Measurements from ENCODE around the gene MS4A15.

The MS4A15 gene

DNA sequence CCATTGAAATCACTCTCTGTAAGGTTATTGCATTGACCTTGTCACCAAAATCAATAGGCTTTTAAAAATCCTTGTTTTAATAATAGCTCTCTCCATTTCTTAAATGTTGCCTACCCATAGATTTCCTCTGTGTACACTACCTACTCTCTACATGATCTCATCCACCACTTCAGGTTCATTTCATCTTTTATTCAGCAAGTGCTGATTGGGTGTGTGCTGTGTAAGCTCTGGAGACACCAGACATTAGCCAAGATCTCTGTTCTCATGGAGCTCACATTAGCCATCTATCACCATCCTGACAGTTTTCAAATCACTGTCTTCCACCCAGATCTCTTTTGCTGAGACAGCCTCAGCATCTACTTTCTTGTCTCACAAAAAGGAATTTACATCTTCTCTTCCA is 24.1 kb downstream of the MS4A15 start:
- DNase-seq: no peak

DNA sequence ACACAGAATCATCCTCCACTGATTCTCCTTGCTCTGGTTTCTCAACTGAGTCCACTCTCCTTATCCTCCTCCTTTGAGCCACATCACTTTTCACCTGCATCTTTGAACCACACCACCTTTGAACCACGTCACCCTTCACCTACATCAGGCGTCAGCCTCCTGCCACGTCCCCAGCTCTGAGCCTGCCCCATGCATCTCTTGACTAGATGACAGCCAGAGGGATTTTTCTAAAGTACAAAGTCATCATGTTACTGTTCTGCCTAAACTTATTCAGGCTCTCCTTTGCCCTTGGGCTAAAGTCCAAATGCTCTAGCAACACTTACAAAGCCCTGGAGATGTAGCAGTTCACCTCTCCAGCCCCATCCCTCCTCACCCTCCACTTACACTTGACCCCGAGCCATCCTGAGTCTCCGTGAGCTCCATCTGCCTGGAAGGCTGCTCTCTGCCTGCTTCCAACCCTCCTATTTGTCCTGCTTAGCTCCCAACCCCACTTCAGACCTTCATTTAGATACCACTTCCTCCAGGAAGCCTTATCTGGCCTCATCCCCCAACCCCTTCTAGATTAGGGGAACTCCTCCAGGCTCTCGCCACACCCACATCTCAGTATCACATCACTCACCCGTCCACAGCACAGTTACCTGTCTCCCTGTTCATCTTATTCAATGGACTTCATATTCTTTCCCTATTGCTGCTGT is 24.8 kb downstream of the MS4A15 start:
- no peak for DNase-seq

DNA sequence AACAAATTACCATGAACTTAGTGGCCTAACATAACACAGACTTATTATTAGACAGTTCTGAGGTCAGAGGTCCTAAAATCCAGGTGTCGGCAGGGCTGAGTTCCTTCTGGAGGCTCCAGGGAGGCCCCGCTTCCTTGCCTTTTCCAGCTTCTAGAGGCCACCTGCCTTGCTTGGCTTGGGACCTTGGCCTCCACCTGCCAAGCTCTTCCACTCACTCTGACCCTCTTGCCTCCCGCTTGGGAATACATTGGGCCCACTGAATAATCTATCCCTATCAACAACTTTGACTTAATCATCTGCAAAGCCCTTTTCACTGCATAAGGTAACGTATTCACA is 25.3 kb downstream of the MS4A15 start:
- DNase-seq: no peak

DNA sequence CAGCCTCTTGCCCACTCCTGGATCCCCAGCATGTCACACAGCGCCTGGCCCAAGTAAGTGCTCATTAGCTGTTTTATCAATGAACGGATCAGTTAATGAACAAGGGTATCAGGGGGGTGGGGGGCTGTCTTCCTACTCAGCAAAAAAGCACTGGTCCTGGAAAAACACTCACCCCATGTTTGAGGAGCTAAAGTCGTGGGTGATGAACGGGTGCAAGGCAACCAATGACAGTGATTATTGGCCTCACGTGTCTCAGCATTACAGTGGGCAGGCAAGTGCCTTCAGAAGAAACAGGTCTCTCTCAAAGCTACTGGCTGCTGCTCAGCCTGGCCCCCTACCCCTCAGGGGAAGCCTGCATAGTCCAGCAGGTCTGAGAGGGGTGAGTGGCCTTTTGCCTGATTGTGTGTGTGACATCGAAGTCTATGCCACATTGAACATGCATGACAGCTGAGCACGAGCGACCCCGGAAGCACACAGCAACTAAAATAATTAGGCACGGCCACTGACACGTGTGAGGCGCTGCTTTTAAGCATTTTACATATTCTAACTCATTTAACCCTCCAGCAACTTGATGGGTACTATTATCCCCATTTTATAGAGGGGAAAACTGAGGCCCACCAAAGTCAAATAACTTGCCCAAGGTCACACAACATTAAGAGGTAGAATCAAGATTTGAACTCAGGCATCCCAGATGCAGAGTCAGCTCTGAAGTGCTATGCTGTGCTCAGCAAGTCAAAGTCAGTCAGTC is 25.9 kb downstream of the MS4A15 start:
- DNase-seq: no peak

DNA sequence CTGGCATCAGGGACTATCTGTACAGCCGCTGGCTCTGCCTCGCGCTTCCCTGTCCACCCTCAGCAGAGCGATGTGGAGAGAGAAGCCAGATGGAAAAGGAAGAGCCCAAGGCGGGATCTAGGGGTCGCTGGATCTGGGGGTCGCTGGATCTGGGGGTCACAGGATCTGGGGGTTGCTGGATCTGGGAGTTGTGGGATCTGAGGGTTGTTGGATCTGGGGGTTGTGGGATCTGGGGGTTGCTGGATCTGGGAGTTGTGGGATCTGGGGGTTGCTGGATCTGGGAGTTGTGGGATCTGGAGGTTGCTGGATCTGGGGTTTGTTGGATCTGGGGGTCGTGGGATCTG is 26.4 kb downstream of the MS4A15 start:
- no peak for DNase-seq

DNA sequence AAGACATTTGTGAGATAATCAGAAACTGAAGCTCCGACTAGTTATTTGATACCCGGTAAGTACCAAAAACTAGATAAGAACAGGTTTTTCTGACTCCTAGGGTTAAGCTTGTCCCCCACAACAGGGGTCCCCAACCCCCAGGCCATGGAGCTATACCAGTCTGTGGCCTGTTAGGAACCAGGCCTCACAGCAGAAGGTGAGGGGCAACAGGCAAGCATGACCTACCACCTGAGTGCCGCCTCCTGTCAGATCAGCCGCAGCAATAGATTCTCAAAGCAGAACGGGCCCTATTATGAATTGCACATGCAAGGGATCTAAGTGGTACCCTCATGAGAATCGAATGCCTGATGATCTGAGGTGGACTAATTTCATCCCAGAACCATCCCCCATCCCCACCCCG is 27.2 kb downstream of the MS4A15 start:
- no peak for DNase-seq

DNA sequence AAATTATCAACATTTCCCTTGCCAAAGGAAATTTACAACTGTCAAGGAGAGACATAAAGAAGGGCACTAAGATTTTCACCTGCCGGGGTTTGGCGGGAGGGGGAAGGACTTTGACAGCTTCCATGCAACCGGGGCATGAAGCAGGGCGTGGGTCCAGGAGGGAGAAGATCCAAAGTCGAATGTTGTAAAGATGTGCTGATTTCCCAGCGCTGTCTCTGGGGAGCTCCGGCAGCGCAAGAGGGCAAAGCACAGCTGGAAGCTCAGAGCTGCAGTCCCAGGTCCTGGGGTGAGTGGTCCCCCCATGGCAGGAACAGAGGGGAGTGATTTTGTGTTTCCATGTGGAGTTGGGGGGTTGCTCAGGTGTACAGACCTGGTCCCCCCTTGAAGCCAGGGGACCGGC is 28.5 kb downstream of the MS4A15 start, which contains the start of gene MS4A10:
Gene MS4A10, plus strand, starts transcription at position 198 of the 400 bp plus-strand sequence. CDS start 5,003 bp downstream, outside the sequence.
- DNase-seq: no peak

DNA sequence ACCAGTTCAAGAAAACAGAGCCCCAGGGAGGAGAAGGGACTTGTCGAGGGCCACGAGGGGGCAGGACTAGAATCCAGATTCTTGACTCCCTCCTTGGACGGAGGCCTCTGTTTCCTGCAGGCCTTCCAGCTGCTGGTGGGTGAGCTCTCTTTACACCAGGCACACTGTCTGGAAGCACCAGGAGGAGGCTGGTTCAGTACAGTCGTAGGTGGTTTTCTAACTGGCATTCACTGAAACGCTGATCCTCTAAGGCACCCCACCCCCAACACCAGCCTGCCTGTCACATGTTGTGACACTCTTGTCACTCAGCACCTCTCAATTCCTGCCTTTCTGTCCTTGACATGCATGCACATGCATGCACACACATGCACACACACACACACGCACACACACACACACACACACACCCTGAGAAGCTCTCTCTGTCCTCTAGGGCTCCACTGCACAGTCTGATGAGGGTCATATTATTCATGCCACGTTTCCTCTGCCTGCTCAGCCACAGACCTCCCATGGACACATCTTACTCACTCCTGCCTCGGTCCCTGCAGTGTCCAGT is 29.2 kb downstream of the MS4A15 start:
- DNase-seq: no peak

DNA sequence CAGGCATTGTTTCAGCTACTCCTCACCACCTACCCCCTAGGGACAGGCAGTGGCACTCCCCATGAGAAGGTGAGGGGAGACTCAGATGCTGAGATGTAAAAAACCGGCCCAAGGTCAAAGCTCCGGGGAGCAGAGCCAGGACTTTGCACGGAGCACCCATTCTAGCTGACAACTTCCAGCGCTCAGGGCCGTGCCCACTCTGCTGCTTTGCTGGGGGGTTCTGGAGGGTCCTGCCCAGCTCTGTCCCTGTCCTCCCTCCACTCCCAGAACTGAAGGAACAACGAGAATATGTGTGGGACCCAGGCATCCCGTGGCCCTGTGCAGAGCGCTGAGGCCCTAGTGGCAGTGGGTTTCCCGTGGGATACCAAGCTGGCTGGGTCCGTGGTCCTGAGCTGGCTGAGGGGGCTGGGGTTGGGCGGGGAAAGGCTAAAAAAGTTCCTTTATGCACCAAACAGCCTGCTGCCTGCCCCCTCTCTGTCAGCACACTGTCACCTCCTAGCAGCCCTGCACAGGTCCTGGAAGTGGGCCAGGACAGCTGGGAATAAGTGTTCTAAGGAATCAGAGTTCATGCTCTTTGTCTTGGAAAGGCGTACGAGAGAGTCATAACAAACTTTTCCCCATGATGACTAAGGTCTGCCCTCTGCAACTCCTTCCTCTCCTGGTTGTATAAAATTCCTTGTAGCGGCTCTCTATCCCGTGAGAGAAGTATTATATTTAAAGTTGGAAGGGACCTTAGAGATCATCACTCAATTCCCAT is 30.3 kb downstream of the MS4A15 start:
- DNase-seq: no peak

DNA sequence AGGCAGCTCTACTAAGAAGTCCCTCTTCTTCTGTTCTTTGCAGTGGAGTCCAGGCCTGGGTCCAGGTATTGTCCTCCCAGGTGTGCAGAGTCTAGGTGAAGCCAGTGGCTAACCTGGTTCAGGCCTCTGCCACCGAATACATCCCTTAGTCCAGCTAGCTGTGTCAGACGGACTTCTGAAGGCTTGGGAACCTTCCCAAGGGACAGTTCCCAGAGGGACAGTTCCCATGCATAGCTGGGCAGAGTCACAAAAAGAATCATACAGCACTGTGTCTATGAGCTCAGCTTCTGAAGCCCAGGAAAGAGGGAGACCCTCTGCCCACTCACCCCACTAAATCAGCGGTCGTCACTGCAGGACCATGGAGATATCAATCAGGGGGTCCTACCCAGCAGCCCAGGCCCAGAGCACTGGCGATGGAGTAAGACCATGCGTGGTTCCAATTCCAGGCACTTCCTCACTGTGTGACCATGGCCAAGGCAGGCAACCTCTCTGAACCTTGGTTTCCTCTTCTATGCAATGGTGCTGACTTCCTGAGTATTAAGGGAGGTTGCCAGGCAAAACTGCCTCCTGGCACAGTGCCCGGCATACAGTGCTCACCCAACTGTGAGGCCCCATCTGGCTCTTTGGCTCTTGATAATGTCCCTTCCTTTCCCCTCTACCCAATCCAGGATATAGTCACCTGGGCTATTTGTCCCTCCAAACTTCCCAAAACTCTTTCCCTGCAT is 31.9 kb downstream of the MS4A15 start:
- DNase-seq: no peak

DNA sequence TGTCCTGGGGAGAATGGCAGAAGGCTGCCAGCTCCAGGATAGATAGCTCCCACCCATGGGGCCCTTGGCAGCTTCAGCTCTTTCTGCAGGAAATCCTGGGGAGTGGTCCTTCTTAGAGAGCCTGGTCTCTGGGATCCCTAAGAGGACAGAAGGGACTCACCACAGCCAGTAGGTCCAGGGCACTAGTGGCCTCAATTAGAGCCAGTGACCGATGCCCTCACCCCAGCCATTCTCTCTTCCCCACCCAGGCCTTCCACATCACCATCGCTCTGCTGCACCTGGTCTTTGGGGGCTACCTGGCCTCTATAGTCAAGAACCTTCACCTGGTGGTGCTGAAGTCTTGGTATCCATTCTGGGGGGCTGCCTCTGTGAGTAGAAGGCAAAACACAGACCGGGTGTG is 34.1 kb downstream of the MS4A15 start:
- DNase-seq: no peak

DNA sequence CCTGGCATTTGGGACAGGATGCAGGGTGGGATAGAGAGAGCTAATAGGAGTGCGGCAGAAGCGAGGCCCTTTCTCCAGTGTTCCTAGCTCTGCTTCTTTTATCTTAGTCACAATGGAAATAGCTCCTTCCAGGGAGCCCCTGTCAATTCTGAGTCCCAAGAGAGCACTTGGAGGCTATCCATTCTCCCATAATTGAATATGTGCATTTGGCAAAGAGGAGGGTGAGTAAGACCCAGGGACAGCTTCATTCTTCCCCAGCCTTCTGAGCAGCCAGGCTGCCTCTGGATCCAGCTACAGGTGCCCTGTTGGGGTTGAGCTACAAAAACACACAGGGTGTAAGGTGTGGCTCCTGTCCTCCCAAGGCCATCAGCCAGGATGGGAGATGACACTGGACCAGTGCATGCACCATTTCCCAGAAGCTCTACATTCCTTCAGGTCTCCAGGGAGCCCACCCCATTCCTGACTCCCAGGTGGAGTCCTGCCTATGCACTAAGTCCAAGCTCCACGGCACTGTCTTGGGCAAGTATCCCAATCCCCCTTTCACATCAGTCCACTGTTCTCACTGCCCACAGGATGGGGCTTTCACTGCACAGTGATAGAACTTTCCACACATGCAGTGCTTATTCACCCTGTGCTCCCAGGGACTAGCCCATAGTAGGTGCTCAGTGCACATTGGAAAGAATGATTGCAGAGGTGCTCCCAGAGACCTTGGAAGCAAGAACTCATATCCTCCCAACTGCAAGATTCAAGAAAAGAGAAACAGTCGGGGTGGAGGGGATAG is 34.7 kb downstream of the MS4A15 start:
- DNase-seq: no peak

DNA sequence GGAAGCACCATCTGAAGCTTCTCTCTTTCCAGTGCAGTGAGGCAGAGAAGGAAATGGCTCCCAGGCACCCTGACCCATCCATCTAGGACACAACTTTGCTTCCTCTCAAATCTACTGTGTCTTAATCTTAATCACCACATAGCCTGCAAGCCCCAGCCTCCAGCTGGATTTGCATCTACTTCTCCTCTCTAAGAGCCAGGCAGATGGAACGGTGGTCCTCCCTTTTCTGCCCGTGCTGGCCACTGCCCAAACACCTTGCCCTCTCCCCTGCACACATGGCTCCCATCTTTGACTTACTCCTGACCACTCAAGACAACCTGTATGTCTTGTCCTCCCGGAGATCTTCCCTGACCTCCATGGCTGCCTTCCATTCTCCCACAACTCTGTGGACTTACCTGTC is 35.9 kb downstream of the MS4A15 start:
- DNase-seq: no peak

DNA sequence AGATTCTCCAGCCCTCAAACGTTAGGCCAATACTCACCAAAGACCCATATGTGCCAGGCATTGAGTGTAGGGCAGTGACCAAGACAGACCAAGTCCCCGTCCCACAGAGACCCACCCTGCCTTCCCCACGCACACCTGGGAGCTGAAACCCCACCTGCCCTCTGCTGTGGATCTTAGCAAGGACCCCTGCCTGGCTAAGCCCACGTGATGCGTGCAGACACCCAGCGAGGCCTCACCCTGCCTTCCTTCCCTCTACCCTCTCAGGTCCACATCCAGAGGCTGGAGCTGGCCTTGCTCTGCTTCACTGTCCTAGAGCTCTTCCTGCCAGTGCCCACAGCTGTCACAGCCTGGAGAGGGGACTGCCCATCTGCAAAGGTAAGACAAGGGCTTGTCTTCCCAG is 38.6 kb downstream of the MS4A15 start:
- no peak for DNase-seq

DNA sequence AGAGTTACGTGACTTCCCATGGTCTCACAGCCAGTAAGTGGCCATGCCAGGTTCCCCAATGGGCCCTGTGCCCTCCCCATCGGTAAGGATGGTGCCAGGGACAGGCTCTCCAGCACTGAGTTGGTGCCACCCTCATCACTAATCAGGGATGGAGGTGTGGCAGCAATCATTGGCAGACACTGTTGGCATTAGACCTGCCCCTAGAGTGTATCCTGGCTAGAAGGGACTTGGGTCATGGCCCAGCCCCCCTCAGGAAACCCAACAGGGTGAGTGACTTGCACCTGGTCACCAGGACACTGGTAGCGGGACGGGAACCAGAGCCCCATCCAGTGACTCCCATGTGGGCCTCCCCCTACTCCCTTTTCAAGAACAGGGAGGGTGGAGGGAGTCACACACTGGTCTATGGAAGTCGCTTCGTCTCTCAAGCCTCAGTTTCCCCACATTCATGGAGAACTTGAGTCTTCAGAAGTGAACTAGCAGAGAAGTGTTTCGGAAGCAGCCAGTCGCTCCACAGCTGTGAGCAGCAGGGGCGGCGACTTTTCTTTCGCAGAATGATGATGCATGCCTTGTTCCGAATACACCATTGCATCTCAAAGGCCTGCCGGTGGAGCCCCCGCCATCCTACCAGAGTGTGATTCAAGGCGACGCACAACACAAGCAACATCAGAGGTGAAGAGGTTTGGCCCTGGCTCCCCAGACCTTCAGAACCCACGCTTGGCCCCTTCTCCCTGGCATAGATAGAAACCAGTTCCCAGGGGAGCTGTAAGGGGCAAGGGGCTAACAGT is 41.4 kb downstream of the MS4A15 start:
- no peak for DNase-seq

DNA sequence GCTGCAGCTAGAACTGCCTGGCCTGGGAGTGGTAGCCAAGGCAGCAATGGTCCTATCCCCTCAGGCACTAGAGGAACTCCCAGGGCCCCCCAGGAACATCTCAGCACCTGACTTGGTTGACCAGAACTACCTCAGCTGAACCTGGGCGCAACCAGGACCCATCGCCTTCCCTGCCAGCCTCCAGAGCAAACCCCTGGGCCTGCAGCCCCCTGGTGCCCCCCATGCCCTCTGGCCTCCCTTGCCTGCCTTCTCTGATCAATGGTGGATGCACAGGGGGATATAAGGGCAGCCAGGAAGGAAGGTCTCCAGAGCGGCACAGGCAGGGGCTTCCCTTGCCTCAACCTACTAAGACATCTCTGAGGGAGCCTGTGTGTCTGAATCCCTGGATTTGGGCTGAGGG is 42.0 kb downstream of the MS4A15 start:
- DNase-seq: no peak

DNA sequence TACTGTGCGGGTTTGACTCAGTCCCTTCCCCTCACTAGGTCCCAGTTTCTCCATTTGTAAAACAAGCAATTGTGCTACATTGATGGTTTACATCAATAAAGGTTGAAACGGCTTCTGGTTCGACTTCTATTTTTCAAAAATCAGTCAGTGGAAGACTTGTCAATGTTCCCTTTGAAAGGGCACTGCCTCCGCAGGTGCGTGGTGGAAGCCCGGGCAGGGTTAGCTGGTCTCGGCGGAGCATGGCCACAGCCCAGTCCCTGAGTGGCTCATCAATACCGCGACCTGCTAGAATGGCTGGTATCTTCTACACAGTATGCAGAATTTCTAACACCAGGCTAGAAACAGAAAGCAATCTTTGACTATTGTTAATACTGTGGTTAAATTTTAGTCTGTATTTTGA is 44.5 kb downstream of the MS4A15 start:
- DNase-seq: no peak

DNA sequence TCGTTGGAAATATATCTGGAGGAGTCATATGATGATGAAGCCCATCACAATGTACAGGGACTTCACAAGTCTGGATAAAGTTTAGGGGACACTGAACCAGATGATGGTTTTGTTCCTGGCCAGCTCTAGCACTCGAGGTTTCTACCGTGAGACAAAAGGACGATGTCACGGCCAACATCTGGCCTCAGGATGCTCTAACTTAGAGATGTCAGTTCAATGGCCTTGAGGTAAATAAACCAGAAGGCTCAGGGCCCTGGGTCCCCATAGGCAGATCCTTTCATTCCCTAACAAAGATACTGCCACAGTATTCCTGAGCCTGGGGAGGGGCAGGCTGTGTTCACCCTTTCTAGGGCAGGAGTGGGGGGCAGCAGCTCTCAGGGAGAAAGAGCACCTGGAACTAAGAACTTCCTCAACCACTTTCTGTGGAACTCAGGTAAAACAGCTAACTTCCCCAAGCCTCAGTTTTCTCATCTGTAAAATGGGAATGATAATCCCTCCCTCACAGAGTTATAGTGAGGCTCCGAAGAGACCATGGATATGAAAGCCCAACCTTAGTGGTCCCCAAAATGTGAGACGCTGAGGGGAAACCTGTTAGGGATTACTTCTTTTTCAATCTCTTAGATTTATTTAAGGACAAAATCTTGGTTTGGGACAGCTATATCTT is 46.7 kb downstream of the MS4A15 start:
- DNase-seq: no peak

DNA sequence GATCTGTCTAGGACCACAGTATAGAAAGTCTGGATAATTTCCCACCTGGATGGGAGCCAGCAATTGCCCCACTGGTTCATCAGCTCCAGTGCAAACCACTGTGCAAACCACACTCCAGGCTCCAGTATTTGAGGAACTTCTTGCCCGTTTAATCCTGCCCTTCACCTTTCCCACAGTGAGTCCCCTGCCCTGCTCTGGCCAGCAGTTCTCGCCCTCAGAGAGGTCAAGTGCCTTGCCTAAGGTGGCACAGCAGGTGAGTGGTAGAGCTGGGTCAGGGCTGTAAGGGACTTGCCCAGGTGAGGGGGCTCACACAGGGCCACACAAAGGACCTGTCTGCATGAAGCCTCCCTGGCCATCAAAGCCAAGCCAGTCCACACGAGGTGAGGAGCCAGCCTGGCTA is 52.6 kb downstream of the MS4A15 start:
- no peak for DNase-seq

DNA sequence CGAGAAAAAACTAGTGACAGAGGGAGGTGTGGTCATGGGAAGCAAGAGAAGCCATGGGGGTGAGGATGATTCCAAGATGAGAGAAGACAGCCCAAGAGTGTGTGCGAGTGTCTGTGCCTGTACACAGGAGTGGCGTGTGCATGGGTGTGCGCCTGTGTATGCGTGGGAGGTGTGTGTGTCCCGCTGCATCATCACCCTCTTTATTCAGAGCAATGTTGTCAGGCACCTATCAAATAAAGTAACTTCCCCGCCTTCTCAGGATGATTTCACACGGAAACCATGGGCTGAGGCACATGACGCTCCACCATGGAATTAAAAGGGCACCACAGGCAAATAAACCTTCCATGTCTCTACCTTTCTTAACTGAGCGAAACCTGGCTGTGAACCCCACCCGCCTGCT is 53.0 kb downstream of the MS4A15 start:
- DNase-seq: no peak

DNA sequence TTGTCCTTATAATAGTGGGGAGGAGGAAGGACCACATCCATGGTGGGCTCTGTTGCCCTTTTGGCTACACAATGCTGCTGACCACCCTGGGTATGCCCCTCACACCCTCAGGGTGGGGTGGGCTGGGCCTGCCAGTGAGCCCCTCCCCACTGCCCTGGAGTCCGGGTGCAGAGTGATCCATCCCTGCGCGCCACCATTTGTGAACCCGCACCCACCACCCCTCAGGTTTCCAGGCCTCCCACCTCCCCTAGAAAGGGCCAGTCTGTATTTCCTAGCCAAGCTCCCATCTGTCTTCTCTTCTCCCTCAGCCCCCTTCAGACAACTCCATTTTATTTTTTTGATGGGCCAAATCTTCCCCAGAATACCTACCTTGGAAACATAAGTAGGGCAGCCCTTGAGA is 53.5 kb downstream of the MS4A15 start:
- no peak for DNase-seq

All from inflammatory macrophage treated with lipopolysaccharide for 4 hours (primary cell).